H1 (cell line): ENCODE results near the gene TEX26.

Source experiments
- CBX8 ChIP-seq: fragments of 300-800, 300-1000 bp; sonication (generic); IDR thresholded peaks from 2 replicates; pipeline ENCODE4 v1.7.1; 2016; ENCODE audit warnings: low read depth, low read length, borderline replicate concordance
- EP300 ChIP-seq, 2 experiments: IDR thresholded peaks; 1 replicate in 1 of 2; 2 replicates in 1 of 2; pipeline ENCODE4 v1.6.1; 2011 to 2012; ENCODE audit warnings: low read depth in 2 of 2, low read length in 2 of 2, mild to moderate bottlenecking in 2 of 2, borderline replicate concordance in 1 of 2, inconsistent platforms in 1 of 2, moderate library complexity in 1 of 2
- EZH2 ChIP-seq: fragments of 200-600 bp; sonication (generic); IDR thresholded peaks from 2 replicates; pipeline ENCODE4 v1.7.1; 2012; ENCODE audit warnings: low read depth, mild to moderate bottlenecking, moderate library complexity, low read length, inconsistent platforms; ENCODE audit not compliant: severe bottlenecking
- FOSL1 ChIP-seq: IDR thresholded peaks from 2 replicates; pipeline ENCODE4 v1.6.1; 2011; ENCODE audit warnings: mild to moderate bottlenecking, low read depth, low read length, moderate library complexity; ENCODE audit not compliant: insufficient read depth
- KDM1A ChIP-seq: fragments of 200-600, 300-600 bp; sonication (generic); IDR thresholded peaks from 2 replicates; pipeline ENCODE4 v1.7.1; 2016; ENCODE audit warnings: mild to moderate bottlenecking, low read length, borderline replicate concordance
- POLR2A ChIP-seq, 2 experiments: IDR thresholded peaks; 1 replicate in 1 of 2; 2 replicates in 1 of 2; pipeline ENCODE4 v1.6.1; 2011; ENCODE audit warnings: low read depth in 2 of 2, low read length in 2 of 2, mild to moderate bottlenecking in 2 of 2; ENCODE audit errors: control extremely low read depth in 1 of 2
- POLR2AphosphoS5 ChIP-seq: IDR thresholded peaks from 2 replicates; pipeline ENCODE4 v1.6.1; 2011; ENCODE audit warnings: low read depth, low read length
- RAD21 ChIP-seq, 2 experiments: IDR thresholded peaks in 1 of 2; conservative IDR thresholded peaks in 1 of 2; 2 replicates each; pipeline ENCODE4 v1.6.1; 2011; ENCODE audit warnings: low read depth in 2 of 2, low read length in 2 of 2, improper control_type of control experiment in 1 of 2, inconsistent platforms in 1 of 2, mild to moderate bottlenecking in 1 of 2, moderate library complexity in 1 of 2
- SP1 ChIP-seq: IDR thresholded peaks from 2 replicates; pipeline ENCODE4 v1.6.1; 2011; ENCODE audit warnings: low read depth, low read length
- TCF12 ChIP-seq: IDR thresholded peaks from 2 replicates; pipeline ENCODE4 v1.6.1; 2011; ENCODE audit warnings: low read depth, mild to moderate bottlenecking, low read length
- TEAD4 ChIP-seq: IDR thresholded peaks from 2 replicates; pipeline ENCODE4 v1.6.1; 2012; ENCODE audit warnings: low read depth, low read length, inconsistent platforms, mixed read lengths
- TF ChIP-seq, protein P1 (sequence below), 3 experiments: IDR thresholded peaks; 1 replicate in 2 of 3; 2 replicates in 1 of 3; pipeline versions ENCODE4 v1.5.1 to v1.6.1; 2011; ENCODE audit warnings: low read length in 3 of 3, mild to moderate bottlenecking in 3 of 3, inconsistent platforms in 2 of 3, low read depth in 1 of 3, moderate library complexity in 1 of 3; ENCODE audit not compliant: insufficient read depth in 1 of 3; ENCODE audit errors: control extremely low read depth in 1 of 3
- TF ChIP-seq, protein P2 (sequence below): IDR thresholded peaks from 2 replicates; pipeline ENCODE4 v1.6.1; 2012; ENCODE audit warnings: low read length, inconsistent platforms

DNA sequence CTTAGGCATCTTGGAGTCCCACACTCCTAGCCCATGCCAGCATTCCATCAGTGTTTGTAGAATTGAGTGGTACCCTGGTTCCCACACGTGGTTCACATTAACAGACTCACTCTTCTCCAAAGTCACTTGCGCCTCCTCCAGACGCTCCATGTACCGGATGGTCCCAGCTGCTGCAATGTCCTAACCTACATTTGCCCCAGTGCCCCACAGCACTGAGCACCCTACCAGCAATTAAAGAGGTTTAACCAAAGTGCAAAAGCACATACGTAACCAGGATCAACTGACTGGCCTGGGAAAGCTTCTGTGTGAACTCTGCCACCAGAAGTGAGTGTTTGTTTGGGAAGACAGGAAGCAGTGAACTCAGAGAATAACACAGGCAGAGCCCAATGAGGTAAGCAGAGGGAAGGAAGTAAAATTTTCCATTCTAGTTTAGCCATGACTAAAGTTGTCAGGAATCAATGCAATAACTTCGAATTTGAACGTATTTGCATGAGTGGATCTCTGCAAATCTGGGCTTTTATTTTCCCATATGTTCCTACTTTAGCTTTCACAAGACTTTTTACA, 33.7 kb upstream of the TEX26 start:
- TF ChIP-seq, protein P1, sequence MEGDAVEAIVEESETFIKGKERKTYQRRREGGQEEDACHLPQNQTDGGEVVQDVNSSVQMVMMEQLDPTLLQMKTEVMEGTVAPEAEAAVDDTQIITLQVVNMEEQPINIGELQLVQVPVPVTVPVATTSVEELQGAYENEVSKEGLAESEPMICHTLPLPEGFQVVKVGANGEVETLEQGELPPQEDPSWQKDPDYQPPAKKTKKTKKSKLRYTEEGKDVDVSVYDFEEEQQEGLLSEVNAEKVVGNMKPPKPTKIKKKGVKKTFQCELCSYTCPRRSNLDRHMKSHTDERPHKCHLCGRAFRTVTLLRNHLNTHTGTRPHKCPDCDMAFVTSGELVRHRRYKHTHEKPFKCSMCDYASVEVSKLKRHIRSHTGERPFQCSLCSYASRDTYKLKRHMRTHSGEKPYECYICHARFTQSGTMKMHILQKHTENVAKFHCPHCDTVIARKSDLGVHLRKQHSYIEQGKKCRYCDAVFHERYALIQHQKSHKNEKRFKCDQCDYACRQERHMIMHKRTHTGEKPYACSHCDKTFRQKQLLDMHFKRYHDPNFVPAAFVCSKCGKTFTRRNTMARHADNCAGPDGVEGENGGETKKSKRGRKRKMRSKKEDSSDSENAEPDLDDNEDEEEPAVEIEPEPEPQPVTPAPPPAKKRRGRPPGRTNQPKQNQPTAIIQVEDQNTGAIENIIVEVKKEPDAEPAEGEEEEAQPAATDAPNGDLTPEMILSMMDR (IDR thresholded peaks at IDR 0.05; ENCODE audit: control extremely low read depth in 1 of 3, insufficient read depth in 1 of 3, low read depth in 1 of 3, low read length in 3 of 3), result no peak
- TF ChIP-seq POLR2A (IDR thresholded peaks at IDR 0.05; ENCODE audit: control extremely low read depth in 1 of 2, low read depth in 2 of 2, low read length in 2 of 2) (no peak), RAD21 (IDR thresholded peaks at IDR 0.05 in 1 of 2, conservative IDR thresholded peaks at IDR 0.05 in 1 of 2; ENCODE audit: low read depth in 2 of 2, low read length in 2 of 2) (no peak), TCF12 (no peak), TEAD4 (no peak), SP1 (no peak), CBX8 (no peak), EP300 (IDR thresholded peaks at IDR 0.05; ENCODE audit: borderline replicate concordance in 1 of 2, low read depth in 2 of 2, low read length in 2 of 2) (no peak), EZH2 (no peak), POLR2AphosphoS5 (no peak), KDM1A (no peak), FOSL1 (no peak)
- TF ChIP-seq, protein P2, sequence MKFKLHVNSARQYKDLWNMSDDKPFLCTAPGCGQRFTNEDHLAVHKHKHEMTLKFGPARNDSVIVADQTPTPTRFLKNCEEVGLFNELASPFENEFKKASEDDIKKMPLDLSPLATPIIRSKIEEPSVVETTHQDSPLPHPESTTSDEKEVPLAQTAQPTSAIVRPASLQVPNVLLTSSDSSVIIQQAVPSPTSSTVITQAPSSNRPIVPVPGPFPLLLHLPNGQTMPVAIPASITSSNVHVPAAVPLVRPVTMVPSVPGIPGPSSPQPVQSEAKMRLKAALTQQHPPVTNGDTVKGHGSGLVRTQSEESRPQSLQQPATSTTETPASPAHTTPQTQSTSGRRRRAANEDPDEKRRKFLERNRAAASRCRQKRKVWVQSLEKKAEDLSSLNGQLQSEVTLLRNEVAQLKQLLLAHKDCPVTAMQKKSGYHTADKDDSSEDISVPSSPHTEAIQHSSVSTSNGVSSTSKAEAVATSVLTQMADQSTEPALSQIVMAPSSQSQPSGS, result no peak
